ENCODE measurements around the gene NAA80. TPM values are rescaled to one million over a fixed set of nuclear protein-coding genes. Genes with fewer than 3 reads are reported as not detected.

NAA80 gene
- total RNA-seq, 4 donors from 2014 or later = 12.6 to 24.3 (median 15.9) TPM

DNA sequence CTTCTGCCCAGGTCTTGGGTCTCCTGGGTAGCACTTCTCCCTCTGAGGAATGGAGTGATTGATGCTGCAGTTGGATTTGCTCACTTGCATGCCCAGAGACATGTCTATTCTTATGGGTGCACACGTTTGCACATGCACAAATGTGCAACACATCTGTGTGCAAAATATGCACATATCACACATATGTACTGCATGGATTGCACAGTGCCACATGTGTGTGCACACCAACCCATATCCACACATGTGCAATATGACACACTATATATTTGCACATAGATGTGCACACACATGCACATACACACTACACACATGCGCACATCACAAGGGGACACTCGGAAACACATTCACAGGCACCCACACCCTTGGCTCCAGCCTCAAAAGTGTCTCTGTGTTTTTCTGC, 30.9 kb downstream of the NAA80 start:
- peaks cover 0 to 100% (median 73%) of the 10 kb centered on the region in 4 donors for H3K4me1 ChIP-seq
- no peaks in the 10 kb centered on the region for H3K36me3 ChIP-seq
- peak overlapping the region in 2 of 4 donors; percentile 38 to 63 for H3K4me3 ChIP-seq
- no peak for DNase-seq (ENCODE audit: low spot score in 2 of 2)
- peak overlapping the region; percentile 85 to 98 (median 97) for H3K27ac ChIP-seq
- WGBS, 2 donors = 17 to 27% methylated on average over 3 of the region's 3 CpGs
- no peaks in the 10 kb centered on the region for H3K9me3 ChIP-seq
- TF ChIP-seq POLR2A (IDR thresholded peaks at IDR 0.05) = no peak
- H3K27me3 ChIP-seq = no peaks in the 10 kb centered on the region

DNA sequence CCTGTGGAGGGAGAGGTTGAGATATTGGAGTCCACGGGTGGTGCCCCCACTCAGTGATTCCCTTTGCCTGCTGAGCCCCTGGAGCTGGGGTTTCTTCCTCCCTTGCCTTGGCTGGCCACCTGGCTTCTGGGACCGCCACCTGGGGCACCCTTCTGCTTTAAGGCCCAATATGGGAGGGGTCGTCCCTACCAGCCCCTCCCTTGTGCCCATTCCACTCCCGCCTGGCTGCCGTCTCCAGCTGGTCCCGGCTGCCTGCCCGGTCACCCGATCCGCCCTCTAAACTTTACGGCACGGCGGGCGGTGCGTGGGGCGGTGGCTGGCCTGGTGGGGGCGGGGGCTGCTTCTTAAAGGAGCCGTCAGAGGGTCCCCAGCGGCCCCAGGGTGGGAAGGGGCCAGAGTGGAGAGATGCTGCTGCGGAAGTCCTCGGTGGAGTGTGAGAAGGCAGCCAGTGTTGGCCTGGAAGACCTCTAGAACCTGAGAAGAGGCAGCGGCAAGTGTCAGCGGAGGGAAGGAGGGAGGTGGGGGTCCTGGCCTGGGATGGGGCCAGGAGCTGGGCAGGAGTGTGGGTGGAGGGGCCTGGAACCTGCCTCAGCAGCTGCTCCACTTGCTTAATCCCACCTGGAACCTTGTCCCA, 31.8 kb downstream of the NAA80 start:
- WGBS, 2 donors = 10 to 16% methylated on average over 5 to 17 of the region's 22 CpGs
- H3K9me3 ChIP-seq = no peaks in the 10 kb centered on the region
- H3K36me3 ChIP-seq = no peaks in the 10 kb centered on the region
- peak overlapping the region; percentile 85 to 98 (median 97) for H3K27ac ChIP-seq
- peak overlapping the region; percentile 30 to 63 (median 44) for H3K4me3 ChIP-seq
- DNase-seq (ENCODE audit: low spot score in 2 of 2) = peak; percentile 53 to 59
- H3K27me3 ChIP-seq = no peaks in the 10 kb centered on the region
- peaks cover 0 to 100% (median 73%) of the 10 kb centered on the region in 4 donors for H3K4me1 ChIP-seq
- TF ChIP-seq, protein P1, sequence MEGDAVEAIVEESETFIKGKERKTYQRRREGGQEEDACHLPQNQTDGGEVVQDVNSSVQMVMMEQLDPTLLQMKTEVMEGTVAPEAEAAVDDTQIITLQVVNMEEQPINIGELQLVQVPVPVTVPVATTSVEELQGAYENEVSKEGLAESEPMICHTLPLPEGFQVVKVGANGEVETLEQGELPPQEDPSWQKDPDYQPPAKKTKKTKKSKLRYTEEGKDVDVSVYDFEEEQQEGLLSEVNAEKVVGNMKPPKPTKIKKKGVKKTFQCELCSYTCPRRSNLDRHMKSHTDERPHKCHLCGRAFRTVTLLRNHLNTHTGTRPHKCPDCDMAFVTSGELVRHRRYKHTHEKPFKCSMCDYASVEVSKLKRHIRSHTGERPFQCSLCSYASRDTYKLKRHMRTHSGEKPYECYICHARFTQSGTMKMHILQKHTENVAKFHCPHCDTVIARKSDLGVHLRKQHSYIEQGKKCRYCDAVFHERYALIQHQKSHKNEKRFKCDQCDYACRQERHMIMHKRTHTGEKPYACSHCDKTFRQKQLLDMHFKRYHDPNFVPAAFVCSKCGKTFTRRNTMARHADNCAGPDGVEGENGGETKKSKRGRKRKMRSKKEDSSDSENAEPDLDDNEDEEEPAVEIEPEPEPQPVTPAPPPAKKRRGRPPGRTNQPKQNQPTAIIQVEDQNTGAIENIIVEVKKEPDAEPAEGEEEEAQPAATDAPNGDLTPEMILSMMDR (IDR thresholded peaks at IDR 0.05) = peak in 1 of 5 experiments; percentile 12
- TF ChIP-seq EP300 (IDR thresholded peaks at IDR 0.05) (peak; percentile 45 to 77), POLR2A (IDR thresholded peaks at IDR 0.05) (peak in 1 of 2 donors; percentile 62)

DNA sequence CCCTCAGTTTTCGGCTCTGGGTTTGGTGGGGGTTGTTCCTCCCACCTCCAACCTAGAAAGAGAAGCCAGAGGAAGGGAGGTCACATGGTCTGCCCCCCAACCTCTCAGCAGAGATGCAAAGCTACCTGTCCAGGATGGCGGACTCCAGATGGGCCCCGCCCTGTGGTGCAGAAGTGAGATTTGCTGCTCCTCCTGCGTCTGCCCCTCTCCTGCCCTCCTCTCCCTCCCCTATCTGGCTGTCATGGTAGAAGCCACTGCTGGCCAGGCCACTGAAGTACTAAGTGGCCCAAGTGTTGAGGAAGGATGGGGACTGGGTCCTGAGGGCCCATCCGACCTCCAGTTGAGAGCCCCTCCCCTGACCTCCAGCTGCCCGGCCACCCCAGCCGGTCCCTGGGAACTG, 32.4 kb downstream of the NAA80 start:
- H3K4me3 ChIP-seq = peak overlapping the region; percentile 30 to 63 (median 44)
- 32 to 35% methylated on average over 7 of the region's 7 CpGs for WGBS, 2 donors
- H3K36me3 ChIP-seq = no peaks in the 10 kb centered on the region
- TF ChIP-seq POLR2A (IDR thresholded peaks at IDR 0.05) (no peak), EP300 (IDR thresholded peaks at IDR 0.05) (no peak)
- TF ChIP-seq, protein P1 (IDR thresholded peaks at IDR 0.05) = peak in 1 of 5 experiments; percentile 17
- peak overlapping the region; percentile 85 to 98 (median 97) for H3K27ac ChIP-seq
- no peaks in the 10 kb centered on the region for H3K9me3 ChIP-seq
- no peaks in the 10 kb centered on the region for H3K27me3 ChIP-seq
- DNase-seq (ENCODE audit: low spot score in 2 of 2) = no peak
- H3K4me1 ChIP-seq = peaks cover 0 to 100% (median 70%) of the 10 kb centered on the region in 4 donors

DNA sequence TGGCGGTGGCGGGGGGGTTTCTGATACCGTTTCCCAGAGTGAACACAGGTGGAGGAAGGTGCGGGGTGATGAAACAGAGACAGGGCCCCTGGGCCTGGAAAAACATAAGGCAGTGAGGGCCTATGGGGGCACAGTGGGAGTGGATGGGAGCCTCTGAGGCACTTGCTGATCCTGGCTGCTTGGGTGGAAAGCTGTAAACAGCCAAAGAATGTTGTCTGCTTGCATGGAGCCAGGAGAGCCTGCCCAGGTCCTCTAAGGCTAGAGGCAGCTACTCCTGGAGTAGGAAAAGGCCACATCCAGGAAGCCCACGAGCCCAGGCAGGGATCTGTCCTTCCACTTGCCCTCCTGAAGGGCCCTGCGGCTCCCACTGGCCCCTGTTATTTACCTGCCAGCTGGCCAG, 33.2 kb downstream of the NAA80 start:
- peak overlapping the region in 1 of 4 donors; percentile 63 for H3K4me3 ChIP-seq
- H3K4me1 ChIP-seq = peaks cover 0 to 100% (median 67%) of the 10 kb centered on the region in 4 donors
- no peaks in the 10 kb centered on the region for H3K27me3 ChIP-seq
- no peak for DNase-seq (ENCODE audit: low spot score in 2 of 2)
- no peaks in the 10 kb centered on the region for H3K9me3 ChIP-seq
- peak overlapping the region; percentile 85 to 98 (median 97) for H3K27ac ChIP-seq
- H3K36me3 ChIP-seq = no peaks in the 10 kb centered on the region
- WGBS, 2 donors = 79 to 85% methylated on average over 6 of the region's 6 CpGs
- no peak for TF ChIP-seq POLR2A (IDR thresholded peaks at IDR 0.05)
- TF ChIP-seq EP300 (IDR thresholded peaks at IDR 0.05) = no peak
- TF ChIP-seq, protein P1 (IDR thresholded peaks at IDR 0.05) = no peak

DNA sequence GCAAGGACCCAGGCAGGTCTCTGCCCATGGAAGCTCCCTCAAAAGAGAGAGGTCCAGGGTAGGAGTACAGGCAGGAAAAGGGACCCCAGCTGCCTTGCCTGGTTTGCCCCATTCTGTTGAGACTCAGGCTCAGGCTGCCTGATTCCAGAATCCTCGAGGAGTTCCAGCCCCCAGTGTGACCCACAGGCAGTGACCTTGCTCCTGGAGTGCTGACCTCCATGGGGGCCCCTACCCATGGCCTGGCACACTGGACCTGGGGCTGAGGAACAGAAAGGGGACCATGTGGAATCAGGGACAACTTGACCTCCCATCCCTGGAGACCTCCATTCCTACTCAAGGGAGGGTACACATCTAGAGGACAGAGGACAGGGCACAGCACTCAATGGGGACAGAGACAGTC, 33.6 kb downstream of the NAA80 start:
- Histone ChIP-seq H3K4me1 (peaks cover 0 to 100% (median 69%) of the 10 kb centered on the region in 4 donors), H3K4me3 (no peak overlapping the region), H3K9me3 (no peaks in the 10 kb centered on the region), H3K36me3 (no peaks in the 10 kb centered on the region), H3K27me3 (no peaks in the 10 kb centered on the region), H3K27ac (peak overlapping the region; percentile 85 to 98 (median 97))
- no peak for DNase-seq (ENCODE audit: low spot score in 2 of 2)
- TF ChIP-seq, protein P1 (IDR thresholded peaks at IDR 0.05) = no peak
- TF ChIP-seq EP300 (IDR thresholded peaks at IDR 0.05) (no peak), POLR2A (IDR thresholded peaks at IDR 0.05) (no peak)
- WGBS, 2 donors = 20 to 33% methylated on average over 1 of the region's 1 CpG
